Lower lobe of right lung (tissue), 2 donors: Measurements from ENCODE around the gene ZAR1L. TPM values are rescaled to one million over a fixed set of nuclear protein-coding genes. Genes with fewer than 3 reads are reported as not detected.

Experiments
- ATAC-seq, 2 donors: fragments of 200-7000 bp; cut with Tn5 transposase; one replicate each; pipeline ENCODE4 v1.9.1; 2020 to 2022; ENCODE audit warnings: mild to moderate bottlenecking in 2 of 2, moderate library complexity in 2 of 2
- DNase-seq: peaks from one replicate; pipeline ENCODE4 v3.0.0-alpha.2; 2020
- H3K27ac ChIP-seq: fragments of 200-600 bp; one replicate; pipeline ENCODE4 v1.8.0; 2022
- H3K27me3 ChIP-seq: fragments of 200-600 bp; one replicate; pipeline ENCODE4 v1.8.0; 2022; ENCODE audit warnings: low read depth
- H3K36me3 ChIP-seq: fragments of 200-600 bp; one replicate; pipeline ENCODE4 v1.8.0; 2022; ENCODE audit warnings: mild to moderate bottlenecking
- H3K4me1 ChIP-seq: fragments of 200-600 bp; one replicate; pipeline ENCODE4 v1.8.0; 2022
- H3K4me3 ChIP-seq: fragments of 200-600 bp; one replicate; pipeline ENCODE4 v1.8.0; 2022; ENCODE audit warnings: mild to moderate bottlenecking
- H3K9me3 ChIP-seq: fragments of 200-600 bp; one replicate; pipeline ENCODE4 v1.8.0; 2022
- intact Hi-C: fragments of 100-400 bp; cut with DNase I; formaldehyde crosslinking; loops from one replicate; pipeline ENCODE4 v1.11.0; 2022
- total RNA-seq: library from RNA; stranded (reverse); fragmentation: NEBNext Ultra II Directional; extraction: Animal tissue kit (Norgen Biotek cat#: 25700); gene quantifications from one replicate; pipeline ENCODE4 v1.2.1, GENCODE V29; 2021
- TF ChIP-seq, protein P1 (sequence below): fragments of 200-600 bp; IDR thresholded peaks from one replicate; pipeline ENCODE4 v1.8.0; 2022; ENCODE audit warnings: antibody characterized with exemption, mild to moderate bottlenecking
- donor health status: DM: no; HTN: yes; CAD: no; lungs with severe emphysema.

The ZAR1L gene
- total RNA-seq, 1 donor from 2014 or later: not detected

DNA sequence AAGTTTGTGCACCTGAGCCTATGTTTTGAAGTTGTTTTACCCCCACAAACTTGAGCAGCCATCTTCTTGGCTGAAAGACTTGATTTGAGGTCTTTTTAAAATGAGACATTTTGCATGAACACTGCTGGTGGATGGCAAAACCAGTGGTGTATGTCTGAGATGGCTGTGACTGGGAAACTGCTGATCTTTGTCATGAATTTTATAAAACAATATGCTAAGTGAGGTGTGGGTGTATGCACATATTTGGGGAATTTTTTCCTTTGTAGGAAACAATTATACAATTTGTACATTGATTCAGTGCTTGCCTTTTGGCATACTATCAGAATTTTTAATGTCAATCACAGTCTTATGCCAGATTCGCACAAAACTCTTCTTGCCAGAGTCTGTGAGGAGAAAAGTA, 52.5 kb downstream of the ZAR1L start:
- intact Hi-C loops: no loop called here
- TF ChIP-seq, protein P1, sequence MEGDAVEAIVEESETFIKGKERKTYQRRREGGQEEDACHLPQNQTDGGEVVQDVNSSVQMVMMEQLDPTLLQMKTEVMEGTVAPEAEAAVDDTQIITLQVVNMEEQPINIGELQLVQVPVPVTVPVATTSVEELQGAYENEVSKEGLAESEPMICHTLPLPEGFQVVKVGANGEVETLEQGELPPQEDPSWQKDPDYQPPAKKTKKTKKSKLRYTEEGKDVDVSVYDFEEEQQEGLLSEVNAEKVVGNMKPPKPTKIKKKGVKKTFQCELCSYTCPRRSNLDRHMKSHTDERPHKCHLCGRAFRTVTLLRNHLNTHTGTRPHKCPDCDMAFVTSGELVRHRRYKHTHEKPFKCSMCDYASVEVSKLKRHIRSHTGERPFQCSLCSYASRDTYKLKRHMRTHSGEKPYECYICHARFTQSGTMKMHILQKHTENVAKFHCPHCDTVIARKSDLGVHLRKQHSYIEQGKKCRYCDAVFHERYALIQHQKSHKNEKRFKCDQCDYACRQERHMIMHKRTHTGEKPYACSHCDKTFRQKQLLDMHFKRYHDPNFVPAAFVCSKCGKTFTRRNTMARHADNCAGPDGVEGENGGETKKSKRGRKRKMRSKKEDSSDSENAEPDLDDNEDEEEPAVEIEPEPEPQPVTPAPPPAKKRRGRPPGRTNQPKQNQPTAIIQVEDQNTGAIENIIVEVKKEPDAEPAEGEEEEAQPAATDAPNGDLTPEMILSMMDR: no peak
- Histone ChIP-seq H3K27me3 (no peaks in the 10 kb centered on the region), H3K4me1 (peaks cover 45% of the 10 kb centered on the region), H3K27ac (peak overlapping the region; percentile 54), H3K36me3 (peaks cover 51% of the 10 kb centered on the region), H3K9me3 (no peaks in the 10 kb centered on the region), H3K4me3 (no peak overlapping the region)
- ATAC-seq (no peak), DNase-seq (no peak)

DNA sequence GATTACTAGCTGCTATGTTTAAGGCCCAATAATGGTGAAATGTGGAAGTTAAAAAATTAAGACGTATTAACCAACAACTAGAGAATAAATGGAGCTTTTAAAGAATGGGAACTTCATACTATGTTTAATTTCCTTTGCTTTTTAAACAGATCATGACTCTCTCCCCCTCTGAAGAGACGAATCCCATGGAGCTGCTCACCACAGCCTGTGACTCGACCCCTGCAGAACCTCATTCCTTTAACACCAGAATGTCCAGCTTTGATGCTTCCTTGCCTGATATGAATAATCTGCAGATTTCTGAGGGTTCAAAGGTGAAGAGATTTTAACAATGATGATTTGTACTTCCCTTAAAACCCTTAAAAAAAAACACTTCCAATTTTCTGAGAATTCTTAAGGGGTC, 53.0 kb downstream of the ZAR1L start:
- Histone ChIP-seq H3K9me3 (no peaks in the 10 kb centered on the region), H3K27ac (peak overlapping the region; percentile 54), H3K36me3 (peaks cover 46% of the 10 kb centered on the region), H3K4me3 (peak overlapping the region; percentile 25), H3K4me1 (peaks cover 45% of the 10 kb centered on the region), H3K27me3 (no peaks in the 10 kb centered on the region)
- TF ChIP-seq, protein P1: no peak
- ATAC-seq (no peak), DNase-seq (no peak)
- intact Hi-C loops: no loop called here

DNA sequence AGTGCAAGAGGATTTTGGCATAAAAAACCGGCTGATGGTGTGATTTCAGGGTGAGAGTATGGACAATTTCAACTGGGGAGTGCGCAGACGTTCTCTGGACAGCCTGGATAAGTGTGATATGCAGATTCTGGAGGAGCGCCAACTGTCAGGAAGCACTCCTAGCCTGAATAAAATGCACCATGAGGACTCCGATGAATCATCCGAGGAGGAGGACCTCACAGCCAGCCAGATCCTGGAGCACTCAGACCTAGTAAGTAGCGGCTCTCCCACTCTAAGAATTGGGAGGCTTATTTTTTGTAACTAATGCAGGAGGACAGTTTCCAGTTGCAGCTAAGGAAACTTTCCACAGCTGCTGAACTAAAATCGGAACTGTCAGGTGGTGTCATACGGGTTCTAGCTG, 53.6 kb downstream of the ZAR1L start:
- intact Hi-C loops: no loop called here
- H3K27me3 ChIP-seq: no peaks in the 10 kb centered on the region
- H3K4me3 ChIP-seq: peak overlapping the region; percentile 25
- ATAC-seq (peak; percentile 80 to 89), DNase-seq (no peak)
- TF ChIP-seq, protein P1: no peak
- H3K27ac ChIP-seq: peak overlapping the region; percentile 54
- H3K9me3 ChIP-seq: no peaks in the 10 kb centered on the region
- peaks cover 41% of the 10 kb centered on the region for H3K36me3 ChIP-seq
- peaks cover 45% of the 10 kb centered on the region for H3K4me1 ChIP-seq

DNA sequence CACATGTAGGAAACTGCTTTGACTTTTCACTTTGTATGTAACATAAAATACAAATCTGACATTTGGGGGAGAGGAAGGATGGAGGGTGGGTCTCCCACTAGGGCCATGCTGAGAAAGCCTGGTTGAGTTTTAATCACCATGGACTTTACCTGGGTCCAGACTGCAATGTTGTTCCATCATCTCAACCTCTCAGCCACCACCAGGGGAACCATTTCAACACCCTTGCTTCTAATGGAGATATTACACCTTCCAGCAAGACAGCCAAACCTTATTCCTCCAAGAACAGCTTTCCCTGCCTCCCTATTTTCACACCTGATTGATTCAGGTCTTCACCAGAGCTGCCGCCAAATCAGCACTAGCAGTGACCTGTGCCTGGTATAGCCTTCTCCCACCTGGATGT, 56.0 kb downstream of the ZAR1L start:
- intact Hi-C loops: no loop called here
- ATAC-seq: no peak

DNA sequence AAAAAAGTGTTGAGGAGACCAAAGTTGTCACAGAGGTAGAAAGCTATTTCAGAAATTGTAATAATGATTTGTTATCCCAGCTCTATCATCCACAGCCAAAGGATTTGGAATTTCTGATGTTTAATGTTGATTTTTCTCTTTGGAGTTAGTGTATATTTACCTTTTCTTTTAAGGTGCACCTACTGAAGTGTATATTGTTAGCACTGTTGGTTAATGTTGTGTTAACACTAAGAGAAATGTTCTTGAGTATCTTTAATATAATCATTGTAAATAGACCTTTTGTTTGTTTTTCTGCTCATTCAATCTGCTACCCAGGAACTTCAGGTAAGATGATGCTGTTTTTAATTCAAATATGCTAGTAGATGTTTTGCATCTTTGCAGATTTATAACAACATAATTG, 57.5 kb downstream of the ZAR1L start:
- no peak for DNase-seq
- H3K36me3 ChIP-seq: peaks cover 7% of the 10 kb centered on the region
- no peaks in the 10 kb centered on the region for H3K27me3 ChIP-seq
- peaks cover 26% of the 10 kb centered on the region for H3K4me1 ChIP-seq
- TF ChIP-seq, protein P1: no peak
- ATAC-seq: no peak
- H3K4me3 ChIP-seq: no peak overlapping the region
- H3K9me3 ChIP-seq: no peaks in the 10 kb centered on the region
- H3K27ac ChIP-seq: no peak overlapping the region
- intact Hi-C loops: no loop called here

More for the DNA sequence above, 56.0 kb downstream of the ZAR1L start:
- no peaks in the 10 kb centered on the region for H3K9me3 ChIP-seq
- no peaks in the 10 kb centered on the region for H3K27me3 ChIP-seq
- no peak for DNase-seq
- TF ChIP-seq, protein P1: no peak
- H3K36me3 ChIP-seq: peaks cover 18% of the 10 kb centered on the region
- H3K27ac ChIP-seq: no peak overlapping the region
- peaks cover 30% of the 10 kb centered on the region for H3K4me1 ChIP-seq
- H3K4me3 ChIP-seq: no peak overlapping the region

DNA sequence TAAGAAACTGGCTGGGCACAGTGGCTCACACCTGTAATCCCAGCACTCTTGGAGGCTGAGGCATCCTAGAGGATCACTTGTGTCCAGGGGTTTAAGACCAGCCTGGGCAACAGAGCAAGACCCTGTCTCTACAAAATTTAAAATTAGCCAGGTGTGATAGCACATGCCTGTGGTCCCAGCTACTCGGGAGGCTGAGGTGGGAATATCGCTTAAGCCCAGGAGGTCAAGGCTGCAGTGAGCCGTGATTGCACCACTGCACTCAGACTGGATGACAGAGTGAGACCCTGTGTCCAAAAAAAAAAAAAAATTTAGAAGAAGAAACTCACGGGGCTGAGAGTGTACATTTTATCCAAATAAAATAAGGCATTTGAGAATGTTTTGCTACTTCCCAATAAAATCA, 58.9 kb downstream of the ZAR1L start:
- H3K27ac ChIP-seq: peak overlapping the region; percentile 62
- H3K4me1 ChIP-seq: peaks cover 12% of the 10 kb centered on the region
- TF ChIP-seq, protein P1: no peak

More for the DNA sequence above, 58.9 kb downstream of the ZAR1L start:
- Histone ChIP-seq H3K4me3 (peak overlapping the region; percentile 49), H3K9me3 (no peaks in the 10 kb centered on the region), H3K36me3 (no peaks in the 10 kb centered on the region), H3K27me3 (no peaks in the 10 kb centered on the region)
- ATAC-seq: no peak
- intact Hi-C loops: no loop called here
- DNase-seq: no peak
